HepG2 (cell line): ENCODE measurements around the gene UBTD1. TPM values are rescaled to one million over a fixed set of nuclear protein-coding genes. Genes with fewer than 3 reads are reported as not detected.

Source experiments
- AGO1 ChIP-seq: fragments of 200-400 bp; formaldehyde crosslinking; IDR thresholded peaks from 2 replicates; pipeline ENCODE4 v1.6.1; 2017; ENCODE audit warnings: mild to moderate bottlenecking, low read depth, low read length, moderate library complexity; ENCODE audit not compliant: poor library complexity, severe bottlenecking
- MIXL1 ChIP-seq: IDR thresholded peaks from 2 replicates; pipeline ENCODE4 v1.6.1; 2016
- NRL ChIP-seq: sonication (generic); formaldehyde crosslinking; IDR thresholded peaks from 2 replicates; pipeline ENCODE4 v1.5.0; 2020; ENCODE audit warnings: missing genetic modification reagents, mild to moderate bottlenecking, moderate library complexity, borderline replicate concordance
- THAP9 ChIP-seq: sonication (generic); formaldehyde crosslinking; IDR thresholded peaks from 2 replicates; pipeline ENCODE4; 2020; ENCODE audit warnings: missing genetic modification reagents, mild to moderate bottlenecking, borderline replicate concordance
- XBP1 ChIP-seq: sonication (generic); formaldehyde crosslinking; IDR thresholded peaks from 2 replicates; pipeline ENCODE4 v1.5.0; 2020; ENCODE audit warnings: missing genetic modification reagents
- ZBTB43 ChIP-seq: sonication (generic); formaldehyde crosslinking; conservative IDR thresholded peaks from 2 replicates; pipeline ENCODE4 v1.4.0; 2020; ENCODE audit warnings: missing genetic modification reagents
- ZNF382 ChIP-seq: sonication (generic); formaldehyde crosslinking; IDR thresholded peaks from 2 replicates; pipeline ENCODE4 v1.5.0; 2020; ENCODE audit warnings: missing genetic modification reagents, mild to moderate bottlenecking, borderline replicate concordance
- ZNF672 ChIP-seq: sonication (generic); formaldehyde crosslinking; IDR thresholded peaks from 2 replicates; pipeline ENCODE4 v1.8.1; 2022; ENCODE audit warnings: missing genetic modification reagents
- polyA plus RNA-seq, 8 experiments: library from polyadenylated mRNA; depleted of rRNA in 3 of 8; stranded (reverse) in 7 of 8; unstranded in 1 of 8; fragments of >200 nt; fragmentation: Illumina TruSeq in 4 of 8; extraction: Trizol in 4 of 8; gene quantifications; 2 replicates each; pipeline versions ENCODE4 v1.2.1 to v1.2.3, GENCODE V29; 2011 to 2016; ENCODE audit warnings: low read depth in 4 of 8, missing spikeins in 1 of 8, mixed read lengths in 1 of 8; ENCODE audit not compliant: insufficient read depth in 1 of 8
- total RNA-seq, 5 experiments: library from RNA; depleted of rRNA; stranded (reverse); fragments of >200 nt; fragmentation: Illumina TruSeq; extraction: Trizol; gene quantifications; 2 replicates each; pipeline ENCODE4 v1.2.3, GENCODE V29; 2016; ENCODE audit warnings: low read depth in 1 of 5
- TF ChIP-seq, protein P1 (sequence below): sonication (generic); formaldehyde crosslinking; IDR thresholded peaks from 2 replicates; pipeline ENCODE4 v1.5.0; 2020; ENCODE audit warnings: mild to moderate bottlenecking, missing genetic modification reagents, borderline replicate concordance
- TF ChIP-seq, protein P2 (sequence below), 2 experiments: fragments of 450-650 bp in 1 of 2; sonication (generic) in 1 of 2; formaldehyde crosslinking; IDR thresholded peaks; 2 replicates each; pipeline versions ENCODE4 v1.5.0 to v1.8.0; 2020 to 2022; ENCODE audit warnings: mild to moderate bottlenecking in 1 of 2, missing genetic modification reagents in 1 of 2
- TF ChIP-seq, protein P3 (sequence below): sonication (generic); formaldehyde crosslinking; IDR thresholded peaks from 2 replicates; pipeline ENCODE4 v1.5.0; 2020; ENCODE audit warnings: missing genetic modification reagents

Gene UBTD1
- total and polyA plus RNA-seq, 2 of the 13 experiments (the other 11 are each of a cell fraction or from before 2014, with no cell fraction given), result 7.9 to 10.0 TPM

DNA sequence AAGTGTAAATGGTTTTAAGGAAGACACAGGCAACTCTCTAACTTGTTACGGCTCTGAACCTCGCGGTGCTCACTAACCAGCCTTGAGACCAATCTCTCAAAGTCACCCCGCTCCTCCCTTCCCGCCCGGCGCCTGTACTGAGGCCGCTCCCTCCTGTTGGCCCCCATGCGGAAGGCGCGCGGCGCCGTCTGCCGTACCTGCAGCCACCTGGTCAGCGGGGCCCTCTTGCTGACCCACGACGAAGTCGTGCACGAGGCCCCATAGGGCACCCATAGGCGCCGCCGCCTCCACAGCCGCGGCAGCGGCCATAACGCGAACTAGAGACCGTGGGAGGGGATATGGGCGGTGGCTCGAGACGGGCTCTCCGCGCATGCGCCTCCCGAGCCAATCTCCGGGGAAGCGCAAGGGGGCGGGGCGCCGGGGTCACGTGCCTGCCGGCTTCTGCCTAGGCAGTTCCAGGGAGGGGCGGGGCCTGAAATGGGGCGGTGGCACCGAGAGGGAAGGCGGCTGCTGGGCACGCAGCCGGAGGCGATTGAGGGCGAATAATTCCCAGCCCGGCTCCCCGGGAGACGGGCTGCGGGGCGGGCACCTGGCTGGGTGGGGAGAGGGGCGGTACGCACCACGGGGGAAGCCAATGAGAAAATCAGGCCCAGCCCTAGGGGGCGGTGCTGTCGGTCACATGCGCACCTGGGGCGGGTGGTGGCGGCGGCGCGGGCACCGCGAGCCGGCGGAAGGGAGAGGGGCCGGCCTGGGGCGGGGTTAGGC, 466 bp upstream of the UBTD1 start, which contains the start of gene MMS19 (continued):
- TF ChIP-seq, protein P1, sequence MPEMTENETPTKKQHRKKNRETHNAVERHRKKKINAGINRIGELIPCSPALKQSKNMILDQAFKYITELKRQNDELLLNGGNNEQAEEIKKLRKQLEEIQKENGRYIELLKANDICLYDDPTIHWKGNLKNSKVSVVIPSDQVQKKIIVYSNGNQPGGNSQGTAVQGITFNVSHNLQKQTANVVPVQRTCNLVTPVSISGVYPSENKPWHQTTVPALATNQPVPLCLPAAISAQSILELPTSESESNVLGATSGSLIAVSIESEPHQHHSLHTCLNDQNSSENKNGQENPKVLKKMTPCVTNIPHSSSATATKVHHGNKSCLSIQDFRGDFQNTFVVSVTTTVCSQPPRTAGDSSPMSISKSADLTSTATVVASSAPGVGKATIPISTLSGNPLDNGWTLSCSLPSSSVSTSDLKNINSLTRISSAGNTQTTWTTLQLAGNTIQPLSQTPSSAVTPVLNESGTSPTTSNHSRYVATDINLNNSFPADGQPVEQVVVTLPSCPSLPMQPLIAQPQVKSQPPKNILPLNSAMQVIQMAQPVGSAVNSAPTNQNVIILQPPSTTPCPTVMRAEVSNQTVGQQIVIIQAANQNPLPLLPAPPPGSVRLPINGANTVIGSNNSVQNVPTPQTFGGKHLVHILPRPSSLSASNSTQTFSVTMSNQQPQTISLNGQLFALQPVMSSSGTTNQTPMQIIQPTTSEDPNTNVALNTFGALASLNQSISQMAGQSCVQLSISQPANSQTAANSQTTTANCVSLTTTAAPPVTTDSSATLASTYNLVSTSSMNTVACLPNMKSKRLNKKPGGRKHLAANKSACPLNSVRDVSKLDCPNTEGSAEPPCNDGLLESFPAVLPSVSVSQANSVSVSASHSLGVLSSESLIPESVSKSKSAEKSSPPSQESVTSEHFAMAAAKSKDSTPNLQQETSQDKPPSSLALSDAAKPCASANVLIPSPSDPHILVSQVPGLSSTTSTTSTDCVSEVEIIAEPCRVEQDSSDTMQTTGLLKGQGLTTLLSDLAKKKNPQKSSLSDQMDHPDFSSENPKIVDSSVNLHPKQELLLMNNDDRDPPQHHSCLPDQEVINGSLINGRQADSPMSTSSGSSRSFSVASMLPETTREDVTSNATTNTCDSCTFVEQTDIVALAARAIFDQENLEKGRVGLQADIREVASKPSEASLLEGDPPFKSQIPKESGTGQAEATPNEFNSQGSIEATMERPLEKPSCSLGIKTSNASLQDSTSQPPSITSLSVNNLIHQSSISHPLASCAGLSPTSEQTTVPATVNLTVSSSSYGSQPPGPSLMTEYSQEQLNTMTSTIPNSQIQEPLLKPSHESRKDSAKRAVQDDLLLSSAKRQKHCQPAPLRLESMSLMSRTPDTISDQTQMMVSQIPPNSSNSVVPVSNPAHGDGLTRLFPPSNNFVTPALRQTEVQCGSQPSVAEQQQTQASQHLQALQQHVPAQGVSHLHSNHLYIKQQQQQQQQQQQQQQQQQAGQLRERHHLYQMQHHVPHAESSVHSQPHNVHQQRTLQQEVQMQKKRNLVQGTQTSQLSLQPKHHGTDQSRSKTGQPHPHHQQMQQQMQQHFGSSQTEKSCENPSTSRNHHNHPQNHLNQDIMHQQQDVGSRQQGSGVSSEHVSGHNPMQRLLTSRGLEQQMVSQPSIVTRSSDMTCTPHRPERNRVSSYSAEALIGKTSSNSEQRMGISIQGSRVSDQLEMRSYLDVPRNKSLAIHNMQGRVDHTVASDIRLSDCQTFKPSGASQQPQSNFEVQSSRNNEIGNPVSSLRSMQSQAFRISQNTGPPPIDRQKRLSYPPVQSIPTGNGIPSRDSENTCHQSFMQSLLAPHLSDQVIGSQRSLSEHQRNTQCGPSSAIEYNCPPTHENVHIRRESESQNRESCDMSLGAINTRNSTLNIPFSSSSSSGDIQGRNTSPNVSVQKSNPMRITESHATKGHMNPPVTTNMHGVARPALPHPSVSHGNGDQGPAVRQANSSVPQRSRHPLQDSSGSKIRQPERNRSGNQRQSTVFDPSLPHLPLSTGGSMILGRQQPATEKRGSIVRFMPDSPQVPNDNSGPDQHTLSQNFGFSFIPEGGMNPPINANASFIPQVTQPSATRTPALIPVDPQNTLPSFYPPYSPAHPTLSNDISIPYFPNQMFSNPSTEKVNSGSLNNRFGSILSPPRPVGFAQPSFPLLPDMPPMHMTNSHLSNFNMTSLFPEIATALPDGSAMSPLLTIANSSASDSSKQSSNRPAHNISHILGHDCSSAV (CRISPR knock-in tag), result no peak
- TF ChIP-seq, protein P2, sequence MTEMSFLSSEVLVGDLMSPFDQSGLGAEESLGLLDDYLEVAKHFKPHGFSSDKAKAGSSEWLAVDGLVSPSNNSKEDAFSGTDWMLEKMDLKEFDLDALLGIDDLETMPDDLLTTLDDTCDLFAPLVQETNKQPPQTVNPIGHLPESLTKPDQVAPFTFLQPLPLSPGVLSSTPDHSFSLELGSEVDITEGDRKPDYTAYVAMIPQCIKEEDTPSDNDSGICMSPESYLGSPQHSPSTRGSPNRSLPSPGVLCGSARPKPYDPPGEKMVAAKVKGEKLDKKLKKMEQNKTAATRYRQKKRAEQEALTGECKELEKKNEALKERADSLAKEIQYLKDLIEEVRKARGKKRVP (CRISPR knock-in tag; IDR thresholded peaks at IDR 0.05), result peak in 1 of 2 experiments; percentile 37; a peak in 1 of 4 replicates
- TF ChIP-seq ZNF382 (CRISPR knock-in tag) (no peak), MIXL1 (CRISPR knock-in tag) (no peak), XBP1 (CRISPR knock-in tag) (no peak), ZBTB43 (CRISPR knock-in tag) (no peak), AGO1 (no peak), NRL (CRISPR knock-in tag) (no peak; the same call in 1 of the 2 replicates), THAP9 (CRISPR knock-in tag) (peak; percentile 82; the same call in 1 of the 2 replicates), ZNF672 (CRISPR knock-in tag) (no peak)
- TF ChIP-seq, protein P3, sequence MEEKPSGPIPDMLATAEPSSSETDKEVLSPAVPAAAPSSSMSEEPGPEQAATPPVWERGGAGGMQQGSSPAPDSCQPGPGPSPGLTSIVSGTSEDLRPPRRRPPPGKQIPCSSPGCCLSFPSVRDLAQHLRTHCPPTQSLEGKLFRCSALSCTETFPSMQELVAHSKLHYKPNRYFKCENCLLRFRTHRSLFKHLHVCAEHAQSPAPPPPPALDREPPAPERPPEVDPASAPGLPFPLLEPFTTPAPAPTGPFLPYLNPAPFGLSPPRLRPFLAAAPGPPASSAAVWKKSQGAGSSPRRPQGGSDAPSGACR, result 0 out of 2 replicates have a peak, but pooled peaks have one; percentile 41
